Right lobe of liver (tissue), 4 donors: ENCODE data around the gene ABCB4.

Source experiments
- CTCF ChIP-seq, 4 donors: fragments of 200-600 bp in 3 of 4; fragments of 450-650 bp in 1 of 4; IDR thresholded peaks; one replicate each; pipeline versions ENCODE4 v1.5.1 to v1.8.0; 2016 to 2022; ENCODE audit warnings: antibody characterized with exemption in 4 of 4, mild to moderate bottlenecking in 2 of 4
- POLR2A ChIP-seq: fragments of 450-650 bp; IDR thresholded peaks from one replicate; pipeline ENCODE4 v1.6.1; 2017; ENCODE audit warnings: antibody characterized with exemption, mild to moderate bottlenecking
- donor health status: DM: no; HTN: no; CAD: no.
- donor health status: DM: no; HTN: no; CAD: no.
- donor health status: DM: no; HTN: yes; CAD: no.

- TF ChIP-seq POLR2A: no peak
- no peak for TF ChIP-seq CTCF (IDR thresholded peaks at IDR 0.05)
Observed at GRCh38 chr7:87354749-87355148, 120.7 kb downstream of the ABCB4 start.
